ENCODE measurements around the gene OCIAD1. TPM values are rescaled to one million over a fixed set of nuclear protein-coding genes. Genes with fewer than 3 reads are reported as not detected.
A peak's percentile ranks its signal among the peaks of the same experiment; 100 is the strongest.

OCIAD1 gene
- total RNA-seq, 2 donors from 2014 or later, result 148 to 152 TPM

- H3K36me3 Mint-ChIP-seq (ENCODE audit: low read depth), result no peaks in the 10 kb centered on the region
- Histone ChIP-seq H3K36me3 (ENCODE audit: control insufficient read depth, insufficient read depth, low read length) (no peaks in the 10 kb centered on the region), H3K27ac (ENCODE audit: low read depth, low read length) (no peak overlapping the region), H3K4me1 (ENCODE audit: control insufficient read depth, insufficient read depth, low read length) (peaks cover 3% of the 10 kb centered on the region), H3K27me3 (ENCODE audit: control insufficient read depth, insufficient read depth, low read length, poor library complexity, severe bottlenecking) (no peaks in the 10 kb centered on the region), H3K9me3 (ENCODE audit: control insufficient read depth, low read length) (no peaks in the 10 kb centered on the region), H3K4me3 (ENCODE audit: low read length) (no peak overlapping the region), H3K9ac (ENCODE audit: extremely low read depth, low read length, poor library complexity, severe bottlenecking) (no peak overlapping the region)
- no peaks in the 10 kb centered on the region for H3K9me3 Mint-ChIP-seq
- no peak overlapping the region for H3K4me3 Mint-ChIP-seq
- no peak overlapping the region for H3K27ac Mint-ChIP-seq
- no peak for DNase-seq
- WGBS, 2 experiments (ENCODE audit: insufficient coverage in 1 of 2, insufficient read length in 1 of 2), result 82% methylated on average over 2 of the region's 2 CpGs; no CpG with 5 or more reads in 1 of the 2 experiments
- peaks cover 16% of the 10 kb centered on the region for H3K4me1 Mint-ChIP-seq
- H3K27me3 Mint-ChIP-seq (ENCODE audit: insufficient read depth), result no peaks in the 10 kb centered on the region
- no peak for TF ChIP-seq CTCF (conservative IDR thresholded peaks at IDR 0.05)
Observed at GRCh38 chr4:48796191-48796926, 34.5 kb upstream of the OCIAD1 start.

- Mint-ChIP-seq H3K27ac (peak overlapping the region; percentile 65), H3K27me3 (ENCODE audit: insufficient read depth) (no peaks in the 10 kb centered on the region), H3K4me1 (peaks cover 16% of the 10 kb centered on the region), H3K9me3 (no peaks in the 10 kb centered on the region), H3K4me3 (no peak overlapping the region), H3K36me3 (ENCODE audit: low read depth) (no peaks in the 10 kb centered on the region)
- no peak for DNase-seq
- H3K9ac ChIP-seq (ENCODE audit: extremely low read depth, low read length, poor library complexity, severe bottlenecking), result no peak overlapping the region
- no peak for TF ChIP-seq CTCF (conservative IDR thresholded peaks at IDR 0.05)
- H3K27me3 ChIP-seq (ENCODE audit: control insufficient read depth, insufficient read depth, low read length, poor library complexity, severe bottlenecking), result no peaks in the 10 kb centered on the region
- no peaks in the 10 kb centered on the region for H3K36me3 ChIP-seq (ENCODE audit: control insufficient read depth, insufficient read depth, low read length)
- H3K4me1 ChIP-seq (ENCODE audit: control insufficient read depth, insufficient read depth, low read length), result peaks cover 3% of the 10 kb centered on the region
- no peak overlapping the region for H3K27ac ChIP-seq (ENCODE audit: low read depth, low read length)
- H3K4me3 ChIP-seq (ENCODE audit: low read length), result no peak overlapping the region
- WGBS, 2 experiments (ENCODE audit: insufficient coverage in 1 of 2, insufficient read length in 1 of 2), result 86% methylated on average over 1 of the region's 1 CpG; no CpG with 5 or more reads in 1 of the 2 experiments
- no peaks in the 10 kb centered on the region for H3K9me3 ChIP-seq (ENCODE audit: control insufficient read depth, low read length)
Observed at GRCh38 chr4:48796927-48797679, 33.8 kb upstream of the OCIAD1 start.

- Mint-ChIP-seq H3K4me1 (peaks cover 16% of the 10 kb centered on the region), H3K27me3 (ENCODE audit: insufficient read depth) (no peaks in the 10 kb centered on the region), H3K27ac (no peak overlapping the region), H3K9me3 (no peaks in the 10 kb centered on the region), H3K4me3 (no peak overlapping the region), H3K36me3 (ENCODE audit: low read depth) (no peaks in the 10 kb centered on the region)
- Histone ChIP-seq H3K27ac (ENCODE audit: low read depth, low read length) (no peak overlapping the region), H3K9me3 (ENCODE audit: control insufficient read depth, low read length) (no peaks in the 10 kb centered on the region), H3K36me3 (ENCODE audit: control insufficient read depth, insufficient read depth, low read length) (no peaks in the 10 kb centered on the region), H3K9ac (ENCODE audit: extremely low read depth, low read length, poor library complexity, severe bottlenecking) (no peak overlapping the region), H3K27me3 (ENCODE audit: control insufficient read depth, insufficient read depth, low read length, poor library complexity, severe bottlenecking) (no peaks in the 10 kb centered on the region), H3K4me3 (ENCODE audit: low read length) (no peak overlapping the region), H3K4me1 (ENCODE audit: control insufficient read depth, insufficient read depth, low read length) (peaks cover 3% of the 10 kb centered on the region)
- no peak for TF ChIP-seq CTCF (conservative IDR thresholded peaks at IDR 0.05)
- 92 to 100% methylated on average over 1 to 2 of the region's 2 CpGs for WGBS, 2 experiments (ENCODE audit: insufficient coverage in 1 of 2, insufficient read length in 1 of 2)
- DNase-seq, result no peak
Observed at GRCh38 chr4:48798117-48798516, 32.8 kb upstream of the OCIAD1 start.
